ENCODE measurements around the gene LIN54. TPM values are rescaled to one million over a fixed set of nuclear protein-coding genes. Genes with fewer than 3 reads are reported as not detected.

LIN54 gene
- total RNA-seq, 1 experiment from 2014 or later, result 14.5 TPM

DNA sequence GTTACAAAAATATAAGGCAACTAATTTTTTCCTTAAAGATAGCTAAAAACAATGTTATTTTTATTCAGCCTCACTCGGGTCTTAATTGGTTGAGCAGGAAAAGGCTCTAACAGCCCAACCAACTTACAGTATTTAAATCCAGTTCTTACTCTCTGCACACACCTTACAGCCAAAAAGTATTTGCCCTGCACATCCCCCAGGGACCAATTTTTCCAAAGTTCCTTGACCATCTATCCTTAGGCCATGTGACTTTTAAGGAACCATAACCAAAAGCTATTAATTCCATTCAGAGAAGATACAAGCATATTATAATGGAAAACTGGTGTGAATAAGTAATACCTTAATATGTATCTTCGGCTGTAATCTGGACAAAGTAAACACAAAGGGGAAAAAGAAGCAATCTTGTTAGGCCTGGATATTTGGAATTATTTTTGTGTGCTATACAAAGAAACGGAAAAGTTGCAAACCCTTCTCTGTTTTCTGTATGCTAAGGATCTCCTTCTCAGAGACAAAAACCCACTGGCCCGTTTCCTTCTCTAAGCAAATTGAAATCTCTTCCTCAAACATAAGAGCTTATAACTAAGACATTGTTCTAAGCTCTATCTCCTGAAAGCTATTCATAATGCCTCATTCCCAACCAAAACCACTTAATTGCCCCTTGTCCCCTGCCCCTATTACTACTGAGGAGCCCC is 111.1 kb downstream of the LIN54 start:
- Histone ChIP-seq H3K4me3 (ENCODE audit: low read depth in 2 of 2, low read length in 2 of 2) (peak overlapping the region; percentile 95), H3K9me3 (ENCODE audit: control insufficient read depth, insufficient read depth, low read depth, low read length) (no peaks in the 10 kb centered on the region), H3K36me3 (ENCODE audit: control insufficient read depth, insufficient read depth, low read length) (peaks cover 20% of the 10 kb centered on the region), H3K4me1 (ENCODE audit: control insufficient read depth, insufficient read depth, low read length) (peaks cover 9% of the 10 kb centered on the region), H3K27ac (ENCODE audit: low read length) (peak overlapping the region; percentile 97), H3K27me3 (ENCODE audit: control insufficient read depth, insufficient read depth, low read length) (no peaks in the 10 kb centered on the region)
- CTCF ChIA-PET, result no interaction called here
- intact Hi-C loops (cut with micrococcal nuclease; ENCODE audit: unreplicated experiment), result loop anchor here (10.0 kb wide), 1 partner anchor 655 kb away; no protein-coding TSS in a partner anchor
- no peak for TF ChIP-seq SIN3A (IDR thresholded peaks at IDR 0.05; ENCODE audit: borderline replicate concordance, insufficient read depth, low read depth, low read length)
- TF ChIP-seq, protein P1, sequence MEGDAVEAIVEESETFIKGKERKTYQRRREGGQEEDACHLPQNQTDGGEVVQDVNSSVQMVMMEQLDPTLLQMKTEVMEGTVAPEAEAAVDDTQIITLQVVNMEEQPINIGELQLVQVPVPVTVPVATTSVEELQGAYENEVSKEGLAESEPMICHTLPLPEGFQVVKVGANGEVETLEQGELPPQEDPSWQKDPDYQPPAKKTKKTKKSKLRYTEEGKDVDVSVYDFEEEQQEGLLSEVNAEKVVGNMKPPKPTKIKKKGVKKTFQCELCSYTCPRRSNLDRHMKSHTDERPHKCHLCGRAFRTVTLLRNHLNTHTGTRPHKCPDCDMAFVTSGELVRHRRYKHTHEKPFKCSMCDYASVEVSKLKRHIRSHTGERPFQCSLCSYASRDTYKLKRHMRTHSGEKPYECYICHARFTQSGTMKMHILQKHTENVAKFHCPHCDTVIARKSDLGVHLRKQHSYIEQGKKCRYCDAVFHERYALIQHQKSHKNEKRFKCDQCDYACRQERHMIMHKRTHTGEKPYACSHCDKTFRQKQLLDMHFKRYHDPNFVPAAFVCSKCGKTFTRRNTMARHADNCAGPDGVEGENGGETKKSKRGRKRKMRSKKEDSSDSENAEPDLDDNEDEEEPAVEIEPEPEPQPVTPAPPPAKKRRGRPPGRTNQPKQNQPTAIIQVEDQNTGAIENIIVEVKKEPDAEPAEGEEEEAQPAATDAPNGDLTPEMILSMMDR (IDR thresholded peaks at IDR 0.05), result no peak
- TF ChIP-seq TCF7L2 (IDR thresholded peaks at IDR 0.05; ENCODE audit: low read depth, low read length), result no peak
- TF ChIP-seq, protein P2, sequence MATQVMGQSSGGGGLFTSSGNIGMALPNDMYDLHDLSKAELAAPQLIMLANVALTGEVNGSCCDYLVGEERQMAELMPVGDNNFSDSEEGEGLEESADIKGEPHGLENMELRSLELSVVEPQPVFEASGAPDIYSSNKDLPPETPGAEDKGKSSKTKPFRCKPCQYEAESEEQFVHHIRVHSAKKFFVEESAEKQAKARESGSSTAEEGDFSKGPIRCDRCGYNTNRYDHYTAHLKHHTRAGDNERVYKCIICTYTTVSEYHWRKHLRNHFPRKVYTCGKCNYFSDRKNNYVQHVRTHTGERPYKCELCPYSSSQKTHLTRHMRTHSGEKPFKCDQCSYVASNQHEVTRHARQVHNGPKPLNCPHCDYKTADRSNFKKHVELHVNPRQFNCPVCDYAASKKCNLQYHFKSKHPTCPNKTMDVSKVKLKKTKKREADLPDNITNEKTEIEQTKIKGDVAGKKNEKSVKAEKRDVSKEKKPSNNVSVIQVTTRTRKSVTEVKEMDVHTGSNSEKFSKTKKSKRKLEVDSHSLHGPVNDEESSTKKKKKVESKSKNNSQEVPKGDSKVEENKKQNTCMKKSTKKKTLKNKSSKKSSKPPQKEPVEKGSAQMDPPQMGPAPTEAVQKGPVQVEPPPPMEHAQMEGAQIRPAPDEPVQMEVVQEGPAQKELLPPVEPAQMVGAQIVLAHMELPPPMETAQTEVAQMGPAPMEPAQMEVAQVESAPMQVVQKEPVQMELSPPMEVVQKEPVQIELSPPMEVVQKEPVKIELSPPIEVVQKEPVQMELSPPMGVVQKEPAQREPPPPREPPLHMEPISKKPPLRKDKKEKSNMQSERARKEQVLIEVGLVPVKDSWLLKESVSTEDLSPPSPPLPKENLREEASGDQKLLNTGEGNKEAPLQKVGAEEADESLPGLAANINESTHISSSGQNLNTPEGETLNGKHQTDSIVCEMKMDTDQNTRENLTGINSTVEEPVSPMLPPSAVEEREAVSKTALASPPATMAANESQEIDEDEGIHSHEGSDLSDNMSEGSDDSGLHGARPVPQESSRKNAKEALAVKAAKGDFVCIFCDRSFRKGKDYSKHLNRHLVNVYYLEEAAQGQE (IDR thresholded peaks at IDR 0.05; ENCODE audit: insufficient read depth in 1 of 2, low read depth in 2 of 2, low read length in 1 of 2), result no peak
- TF ChIP-seq POLR2AphosphoS5 (IDR thresholded peaks at IDR 0.05; ENCODE audit: low read depth, low read length), result no peak
- BruUV-seq (replicated peaks), result TSS peak; percentile 80
- in situ Hi-C loops (cut with HindIII; ENCODE audit: low pct_unique_long_range_greater_than_20kb, low sequenced_read_pairs), result no loop called here
- ATAC-seq, result no peak
- POLR2A ChIA-PET, result interaction anchor here (0.6 kb wide), 1 partner anchor 46 kb away, joined by 3 read pairs; no protein-coding TSS in a partner anchor
- no peak for DNase-seq (ENCODE audit: low read depth, low spot score)

DNA sequence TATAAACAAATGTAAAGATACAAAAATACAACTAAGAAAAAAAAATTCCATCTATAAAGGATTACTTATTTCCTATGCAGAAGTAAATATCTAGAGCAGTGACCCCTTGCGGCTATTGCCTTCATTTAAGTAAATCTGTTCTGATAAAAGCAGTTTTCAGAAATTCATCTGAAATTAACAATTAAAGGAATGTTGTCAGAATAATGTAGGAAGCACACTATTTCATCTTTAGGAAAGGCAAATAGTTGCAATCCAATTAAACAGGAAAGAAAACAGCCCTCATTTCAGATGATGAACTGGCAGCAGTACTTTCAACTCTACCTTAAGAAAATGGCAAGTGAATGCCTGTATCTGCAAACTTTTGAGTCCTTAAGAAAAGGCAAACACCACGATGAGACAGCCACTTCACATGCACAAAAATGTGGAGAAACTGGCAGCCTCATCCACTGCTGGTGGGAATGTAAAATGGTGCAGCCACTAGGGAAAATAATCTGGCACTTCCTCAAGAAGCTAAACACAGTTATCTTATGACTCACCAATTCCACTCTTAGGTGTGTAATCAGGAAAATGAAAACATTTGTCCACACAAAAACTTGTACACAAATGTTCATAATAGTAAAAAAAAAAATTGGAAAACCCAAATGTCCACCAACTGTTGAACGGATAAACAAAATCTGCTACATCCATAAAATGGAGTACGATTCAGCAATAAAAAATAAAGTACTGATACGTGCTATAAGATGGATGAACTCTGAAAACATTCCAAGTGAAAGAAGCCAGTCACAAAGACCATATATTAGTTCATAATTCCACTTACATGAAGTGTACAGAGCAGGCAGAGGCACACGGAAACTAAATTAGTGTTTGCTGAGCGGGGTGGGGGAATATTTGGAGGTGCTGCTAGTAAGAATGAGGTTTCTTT is 112.0 kb downstream of the LIN54 start:
- Histone ChIP-seq H3K27ac (ENCODE audit: low read length) (peak overlapping the region; percentile 97), H3K4me3 (ENCODE audit: low read depth in 2 of 2, low read length in 2 of 2) (peak overlapping the region; percentile 95), H3K36me3 (ENCODE audit: control insufficient read depth, insufficient read depth, low read length) (peaks cover 20% of the 10 kb centered on the region), H3K27me3 (ENCODE audit: control insufficient read depth, insufficient read depth, low read length) (no peaks in the 10 kb centered on the region), H3K9me3 (ENCODE audit: control insufficient read depth, insufficient read depth, low read depth, low read length) (no peaks in the 10 kb centered on the region), H3K4me1 (ENCODE audit: control insufficient read depth, insufficient read depth, low read length) (peaks cover 13% of the 10 kb centered on the region)
- BruUV-seq (replicated peaks), result no TSS peak
- intact Hi-C loops (cut with micrococcal nuclease; ENCODE audit: unreplicated experiment) (loop anchor here (10.0 kb wide), 1 partner anchor 656 kb away; no protein-coding TSS in a partner anchor), in situ Hi-C loops (cut with HindIII; ENCODE audit: low pct_unique_long_range_greater_than_20kb, low sequenced_read_pairs) (no loop called here)
- ATAC-seq, result no peak
- CTCF ChIA-PET, result no interaction called here
- POLR2A ChIA-PET, result no interaction called here
- DNase-seq (ENCODE audit: low read depth, low spot score), result no peak
- TF ChIP-seq, protein P1 (IDR thresholded peaks at IDR 0.05), result peak; percentile 58; the same call in 1 of the 2 replicates
- TF ChIP-seq POLR2AphosphoS5 (IDR thresholded peaks at IDR 0.05; ENCODE audit: low read depth, low read length), result no peak
